ACHN (cell line): Measurements from ENCODE around the gene DPT.

Source experiments
- DNase-seq: peaks from one replicate; pipeline ENCODE4 v3.0.0-alpha.2; 2015
- in situ Hi-C: cut with HindIII; loops from 2 replicates; pipeline ENCODE4 v1.10.0; 2017; ENCODE audit warnings: low sequenced_read_pairs, low pct_ligation_motif_present, low pct_unique_long_range_greater_than_20kb

DPT gene

DNA sequence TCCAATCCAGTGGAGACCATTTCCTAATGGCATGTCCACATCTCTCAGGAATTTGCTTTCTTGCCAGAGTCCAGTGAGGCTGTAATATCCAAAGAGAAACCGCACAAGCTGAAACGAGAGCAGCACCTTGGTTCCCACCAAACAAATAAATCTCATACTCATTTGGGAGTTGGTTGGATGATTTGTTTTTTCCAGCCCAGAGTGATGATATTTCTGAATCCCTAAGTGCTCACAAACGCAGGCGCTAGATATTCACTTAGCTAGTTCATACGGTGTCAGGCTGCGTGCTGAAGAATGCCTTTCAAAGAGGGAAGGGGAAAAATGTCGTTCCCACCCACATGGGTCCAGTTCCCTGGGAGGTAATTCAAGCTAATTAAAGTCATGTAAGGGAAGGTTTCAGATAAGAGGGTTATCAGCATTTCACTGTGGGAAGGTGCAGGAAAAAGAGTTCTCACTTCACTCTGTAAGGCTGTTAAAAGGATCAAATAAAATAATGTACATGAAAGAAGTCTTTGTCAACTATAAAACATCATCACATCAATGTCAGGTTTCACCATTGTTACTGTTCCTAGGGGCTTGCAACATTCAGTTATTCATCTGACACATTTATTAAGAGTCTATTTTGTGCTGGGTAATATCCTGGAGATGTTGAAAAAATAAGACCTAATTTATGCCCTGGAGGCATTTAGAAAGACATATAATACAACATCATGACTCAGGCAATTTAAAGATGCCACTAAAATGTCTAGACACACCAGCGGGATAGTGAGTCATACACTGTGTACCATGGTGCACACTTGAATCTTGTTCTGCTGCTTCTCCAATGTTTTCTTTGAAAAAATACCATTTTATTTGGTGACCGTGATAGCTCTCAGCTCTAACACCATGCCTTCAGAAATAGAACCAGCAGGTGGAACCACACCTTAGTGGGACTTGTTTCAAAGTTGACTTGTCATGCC, 19.3 kb downstream of the DPT start:
- no peak for DNase-seq

DNA sequence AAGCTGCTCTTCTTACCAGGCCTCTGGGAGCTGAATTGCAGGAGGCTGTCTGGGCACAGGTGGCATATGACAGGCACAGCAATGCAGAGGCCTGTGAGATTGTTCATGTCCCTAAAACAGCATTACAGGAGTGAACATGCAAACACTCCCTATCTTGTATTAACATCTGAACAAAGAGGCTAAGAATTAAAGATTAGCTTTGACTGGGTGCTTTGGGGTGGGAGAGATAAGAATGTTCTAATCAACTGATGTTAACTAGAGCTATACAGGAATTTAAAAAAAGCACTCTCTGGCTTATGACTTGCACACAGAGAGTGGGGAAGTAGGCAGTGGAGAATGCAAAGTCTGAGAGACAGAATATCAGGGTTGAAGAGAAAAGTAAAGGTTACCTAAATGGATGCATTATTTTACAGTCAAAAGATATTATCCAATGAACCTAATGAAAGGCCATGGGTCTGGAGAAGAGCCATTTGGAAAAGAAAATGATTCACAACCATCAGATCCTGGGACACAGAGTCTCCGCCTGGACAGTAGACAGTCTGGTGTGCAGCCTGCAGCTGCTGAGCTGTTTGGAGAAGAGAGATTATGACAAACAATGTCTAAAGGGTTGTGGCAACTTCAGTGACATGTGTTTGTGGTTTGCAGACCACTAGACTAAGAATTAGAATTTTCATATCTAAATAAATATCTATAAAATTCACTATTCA, 20.2 kb downstream of the DPT start:
- no peak for DNase-seq
- in situ Hi-C loops, result no loop called here

More for the DNA sequence above, 19.3 kb downstream of the DPT start:
- in situ Hi-C loops, result no loop called here

GRCh38 chr1:168706391-168706992, 22.5 kb downstream of the DPT start:
- no peak for DNase-seq
- in situ Hi-C loops, result no loop called here

DNA sequence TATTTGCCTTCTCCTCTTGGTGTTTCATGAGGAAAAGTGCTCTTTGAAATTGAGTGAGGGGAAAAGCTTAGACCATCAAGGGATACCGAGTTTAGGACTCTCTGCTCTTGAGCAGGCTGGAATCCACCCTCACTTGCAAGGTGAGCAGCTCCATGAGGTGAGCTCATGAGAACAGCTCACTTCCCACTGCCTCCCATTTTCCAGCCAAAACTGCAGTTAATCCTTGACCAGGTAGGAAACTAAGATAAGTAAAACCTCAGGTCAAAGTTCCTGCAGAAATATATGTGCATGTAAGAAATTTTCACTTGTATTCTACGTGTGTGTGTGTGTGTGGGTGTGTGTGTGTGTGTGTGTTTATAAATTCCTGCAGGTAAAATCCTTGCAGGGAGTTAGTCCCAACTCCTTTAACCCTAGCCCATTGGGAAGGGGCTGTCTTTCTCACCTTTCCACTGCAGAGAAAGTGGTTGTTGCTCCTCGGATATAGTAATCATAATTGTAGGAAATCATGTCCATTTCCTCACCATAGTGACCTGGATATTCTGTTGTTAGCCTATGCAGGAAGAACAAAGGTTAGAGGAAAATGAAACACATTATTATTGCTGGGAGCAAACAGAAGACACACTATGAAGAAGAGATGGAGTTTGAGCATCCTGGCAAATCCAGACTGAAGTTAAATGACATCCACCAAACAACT, 28.3 kb downstream of the DPT start:
- DNase-seq, result no peak
- in situ Hi-C loops, result no loop called here

DNA sequence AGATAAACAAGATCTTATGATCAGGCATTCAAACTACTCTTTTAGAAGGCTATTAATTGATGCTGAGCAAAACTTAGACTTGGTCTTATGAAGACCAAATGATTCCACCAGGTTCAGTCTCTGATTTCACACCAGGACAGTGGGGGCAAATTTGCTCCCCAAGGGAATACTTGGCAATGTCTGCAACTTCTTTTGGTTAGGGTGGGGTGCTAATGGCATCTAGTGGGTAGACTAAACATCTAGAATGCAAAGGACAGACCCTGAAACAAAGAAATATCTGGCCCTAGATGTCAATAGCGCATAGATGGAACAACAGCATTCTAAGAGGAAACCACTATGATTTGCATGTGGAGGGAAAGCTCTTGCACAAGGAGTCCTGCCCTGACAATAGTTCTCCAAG, 30.6 kb downstream of the DPT start:
- in situ Hi-C loops, result no loop called here
- DNase-seq, result no peak

- no peak for DNase-seq
- in situ Hi-C loops, result no loop called here
Measured at GRCh38 chr1:168697356-168698126, 31.5 kb downstream of the DPT start.

DNA sequence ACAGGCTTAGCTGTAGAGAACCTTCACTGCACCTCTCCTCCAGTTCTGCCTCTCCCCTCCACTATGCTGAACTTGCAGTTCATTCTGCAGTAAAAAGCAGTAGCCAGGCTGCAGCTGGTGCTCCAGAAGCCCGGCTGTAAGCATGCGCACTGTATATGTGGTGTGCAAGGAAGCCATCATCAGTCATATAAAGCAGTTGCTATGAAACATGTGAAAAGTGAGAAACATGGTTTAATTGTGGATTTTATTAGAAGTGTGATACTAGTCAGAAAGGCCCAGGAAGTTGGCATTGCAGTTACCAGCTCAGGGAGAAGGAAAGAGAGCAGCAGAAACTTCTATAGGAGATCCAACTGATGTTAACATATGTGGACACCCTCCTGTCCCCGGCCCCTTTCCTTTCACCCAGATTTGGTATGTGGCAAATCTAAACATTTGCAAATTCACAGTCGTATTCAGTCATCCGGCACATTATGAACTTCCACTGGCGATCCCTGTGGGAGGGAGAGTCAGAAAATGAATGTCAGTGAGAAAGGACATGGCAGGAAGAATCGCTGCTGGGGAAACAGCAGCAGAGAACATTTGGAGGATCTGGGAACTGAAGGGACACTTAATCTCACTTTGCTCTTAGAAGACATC, 32.8 kb downstream of the DPT start:
- in situ Hi-C loops, result no loop called here
- DNase-seq, result no peak

DNA sequence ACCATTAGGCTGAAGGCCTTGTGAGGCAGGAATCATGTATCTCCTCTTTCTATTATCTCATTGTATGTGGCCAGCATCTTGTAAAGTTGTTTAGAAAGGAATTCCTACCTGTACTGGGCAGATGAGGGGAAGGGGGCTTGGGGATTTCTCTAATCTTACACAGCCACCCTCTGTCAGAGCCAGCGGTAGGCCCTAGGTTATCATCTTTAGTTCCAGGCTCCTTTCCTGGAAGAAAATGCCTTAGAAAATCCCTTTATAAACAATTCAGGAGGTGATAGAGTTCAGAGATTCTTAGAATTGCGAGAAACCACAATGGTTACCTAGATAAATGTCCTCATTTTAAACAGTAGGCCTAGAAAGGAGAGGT, 35.2 kb downstream of the DPT start:
- in situ Hi-C loops, result no loop called here
- no peak for DNase-seq

DNA sequence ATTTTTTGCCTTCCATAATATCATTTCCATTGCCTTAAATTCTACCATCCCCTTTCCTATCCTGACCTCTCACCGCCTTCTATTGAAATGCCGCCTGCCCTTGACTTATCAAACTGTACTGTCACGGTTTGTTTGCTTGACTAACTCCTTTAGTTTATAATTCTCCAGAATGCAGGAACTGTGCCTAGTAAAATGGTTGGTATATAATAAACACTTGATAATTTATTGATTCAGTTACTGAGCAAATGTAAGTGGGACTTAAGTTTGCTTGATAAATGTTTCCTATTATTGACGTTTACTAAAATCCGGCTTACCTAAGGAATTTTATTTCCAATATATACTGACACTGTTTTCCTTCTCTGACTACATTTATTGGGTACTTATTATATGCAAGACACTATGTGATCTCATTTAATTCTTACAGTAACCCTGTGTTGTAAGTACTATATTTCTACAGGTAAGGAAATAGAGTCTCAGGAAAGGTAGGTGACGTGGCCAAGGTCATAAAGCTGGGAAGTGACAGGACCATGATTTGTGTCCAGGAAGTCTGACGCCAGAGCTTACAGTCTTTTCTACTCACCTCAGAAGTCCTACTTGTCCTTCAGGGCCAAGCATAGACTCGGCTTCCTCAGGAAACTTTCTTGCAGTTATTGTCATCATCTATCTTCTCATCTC, 35.7 kb downstream of the DPT start:
- DNase-seq, result no peak
- in situ Hi-C loops, result no loop called here

DNA sequence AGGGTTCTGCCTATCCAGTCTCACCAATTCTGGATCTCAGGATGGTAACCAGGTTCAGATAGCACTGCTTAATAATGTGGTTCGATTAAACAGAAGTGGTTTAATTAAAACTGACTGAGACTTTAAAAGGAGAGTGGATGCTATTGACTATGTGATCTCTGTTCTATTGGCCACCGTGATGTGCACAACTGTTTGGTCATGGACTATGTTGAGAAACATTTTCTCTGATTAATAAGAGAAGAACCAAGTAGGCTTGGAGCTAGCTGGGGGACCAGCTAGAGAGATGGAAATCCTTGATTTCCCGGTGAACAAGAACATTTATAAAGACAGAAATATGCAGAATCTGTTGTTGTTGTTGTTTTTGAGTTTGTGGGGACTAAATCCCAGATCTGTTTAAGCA, 36.5 kb downstream of the DPT start:
- in situ Hi-C loops, result no loop called here
- DNase-seq, result no peak

DNA sequence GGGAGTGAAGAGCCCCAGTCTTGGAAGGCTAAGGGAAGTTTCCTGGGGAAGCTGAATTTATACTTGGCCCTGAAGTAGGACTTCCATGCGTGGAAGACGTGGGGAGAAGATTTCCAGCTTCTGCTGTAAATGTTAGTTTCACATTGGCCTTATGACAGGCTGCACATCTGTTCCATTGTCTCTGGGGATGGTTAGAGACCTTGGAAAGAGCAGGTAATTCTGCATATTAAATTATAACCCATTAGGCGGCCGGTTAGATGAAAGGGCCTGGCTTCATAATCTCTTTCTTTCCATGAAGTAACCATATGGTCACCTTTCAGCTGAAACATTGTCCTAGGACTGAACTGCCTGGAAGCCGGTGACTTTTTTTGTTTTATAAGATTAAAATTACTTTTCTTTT, 37.5 kb downstream of the DPT start:
- DNase-seq, result no peak
- in situ Hi-C loops, result no loop called here

GRCh38 chr1:168689726-168690602, 39.0 kb downstream of the DPT start:
- in situ Hi-C loops, result no loop called here
- DNase-seq, result no peak

DNA sequence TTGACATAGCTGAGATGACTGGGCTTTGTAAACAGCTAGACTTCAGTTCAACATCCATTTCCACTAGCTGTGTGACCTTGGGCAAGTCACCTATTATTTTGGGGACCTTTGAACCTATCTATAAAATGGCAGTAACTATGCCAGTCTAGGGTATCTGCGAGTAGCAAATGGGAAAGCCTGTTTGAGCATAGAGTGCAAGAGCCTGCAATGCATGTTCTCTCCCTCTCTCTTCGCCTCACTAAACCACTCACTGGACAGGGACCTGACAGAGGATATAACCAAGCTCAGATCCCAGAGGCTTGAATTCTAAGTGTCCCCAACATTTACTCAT, 39.7 kb downstream of the DPT start:
- in situ Hi-C loops, result no loop called here
- DNase-seq, result no peak

DNA sequence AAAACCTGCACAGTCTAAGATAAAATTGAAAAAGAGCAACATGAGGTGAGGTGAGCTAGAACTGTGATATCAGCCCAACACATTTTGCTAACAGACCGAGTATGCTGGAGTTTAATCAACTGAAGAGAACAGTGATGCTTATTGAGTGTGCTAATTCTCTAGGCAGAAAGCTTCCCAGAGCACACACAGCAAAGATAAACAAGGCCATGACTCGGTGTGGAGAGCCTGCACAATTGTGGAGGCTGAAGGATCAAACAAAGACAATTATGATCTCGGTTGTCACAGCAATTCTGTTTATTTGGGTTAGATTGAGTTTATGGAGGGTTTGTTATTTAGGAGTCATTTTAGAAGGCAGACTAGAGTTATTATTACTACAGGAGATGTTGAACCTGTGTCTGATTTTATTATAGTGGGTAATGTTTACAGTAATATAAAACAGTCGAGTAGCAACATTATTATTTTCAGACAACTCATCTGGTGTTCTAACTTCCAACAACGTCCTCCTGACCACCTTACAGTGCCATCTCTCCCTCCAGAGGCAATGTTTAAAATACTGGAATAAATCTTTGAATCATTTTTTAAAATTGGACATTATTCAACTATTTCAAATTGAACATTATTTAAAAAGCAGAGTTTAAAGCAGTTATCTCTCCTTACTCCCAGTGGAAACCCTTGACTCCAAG, 40.2 kb downstream of the DPT start:
- no peak for DNase-seq
- in situ Hi-C loops, result no loop called here

DNA sequence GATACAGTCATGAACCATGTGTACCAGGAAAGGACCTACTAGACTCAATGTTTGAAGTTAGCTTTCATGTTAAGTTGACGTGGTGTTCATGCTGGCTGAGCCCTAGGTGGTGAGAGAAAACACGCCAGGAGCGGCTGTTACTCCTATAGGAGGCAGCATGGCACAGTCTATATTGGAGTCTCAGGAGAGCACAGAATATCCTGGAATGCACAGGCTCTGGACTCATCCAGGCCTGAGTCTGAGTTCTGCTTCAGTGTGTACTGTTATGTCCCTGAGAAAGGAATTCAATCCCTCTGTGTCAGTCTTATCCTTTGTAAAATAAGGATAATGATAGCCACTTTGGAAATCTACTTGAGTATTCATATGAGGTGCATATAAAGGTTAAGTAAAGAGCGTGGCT, 41.2 kb downstream of the DPT start:
- peak; percentile 12 for DNase-seq
- in situ Hi-C loops, result no loop called here

GRCh38 chr1:168686666-168687065, 42.3 kb downstream of the DPT start:
- in situ Hi-C loops, result no loop called here
- no peak for DNase-seq
